Activated T-cell treated with anti-CD3 and anti-CD28 coated beads for 4 hours (primary cell): Measurements from ENCODE around the gene ABHD1.

ENCODE experiments used
- DNase-seq: peaks from one replicate; pipeline ENCODE4 v3.0.0-alpha.2; 2020

ABHD1 gene

DNA sequence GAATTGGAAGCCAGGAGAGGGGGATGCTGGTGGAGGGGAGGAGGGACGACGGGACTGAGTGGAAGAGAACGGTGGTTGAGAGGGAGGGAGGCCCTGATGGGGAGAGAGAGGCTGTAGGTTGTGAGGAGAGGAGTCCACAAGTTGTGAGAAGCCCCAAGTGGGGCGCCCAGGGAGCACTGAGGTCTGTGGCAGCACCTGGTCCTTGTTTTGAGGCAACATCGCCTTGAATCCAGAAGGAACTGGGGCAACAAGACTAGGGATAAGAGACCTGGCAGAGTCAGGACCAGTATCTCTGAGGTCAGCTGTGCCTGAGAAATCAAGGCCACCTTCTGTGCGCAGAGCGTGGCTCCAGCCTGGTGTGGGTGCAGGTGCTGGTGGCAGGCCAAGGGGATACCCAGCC lies 14.5 kb downstream of the ABHD1 start:
- DNase-seq: no peak

DNA sequence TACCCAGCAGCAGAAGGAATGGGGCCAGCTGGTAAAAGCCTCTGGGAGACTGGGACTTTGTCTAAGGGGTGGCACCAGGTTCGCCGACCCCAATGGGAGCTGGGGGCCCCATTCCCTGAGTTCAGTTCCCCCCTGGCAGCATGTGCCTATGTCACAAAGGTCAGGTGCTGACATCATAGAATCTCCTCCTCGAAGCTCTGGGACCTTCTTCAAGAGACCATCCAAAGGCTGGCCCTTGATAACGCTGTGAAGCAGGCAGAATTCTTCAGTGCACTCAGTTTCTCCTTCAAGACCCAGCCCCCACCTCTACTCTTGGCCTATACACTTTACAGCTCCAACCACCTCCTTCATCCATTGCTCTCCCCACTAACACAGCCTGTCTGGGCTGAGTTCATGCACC lies 15.7 kb downstream of the ABHD1 start, which contains the start of gene PRR30:
Gene PRR30, minus strand, starts transcription at position 101 of the 400 bp plus-strand sequence. CDS start 1,081 bp downstream, outside the sequence.
- no peak for DNase-seq

DNA sequence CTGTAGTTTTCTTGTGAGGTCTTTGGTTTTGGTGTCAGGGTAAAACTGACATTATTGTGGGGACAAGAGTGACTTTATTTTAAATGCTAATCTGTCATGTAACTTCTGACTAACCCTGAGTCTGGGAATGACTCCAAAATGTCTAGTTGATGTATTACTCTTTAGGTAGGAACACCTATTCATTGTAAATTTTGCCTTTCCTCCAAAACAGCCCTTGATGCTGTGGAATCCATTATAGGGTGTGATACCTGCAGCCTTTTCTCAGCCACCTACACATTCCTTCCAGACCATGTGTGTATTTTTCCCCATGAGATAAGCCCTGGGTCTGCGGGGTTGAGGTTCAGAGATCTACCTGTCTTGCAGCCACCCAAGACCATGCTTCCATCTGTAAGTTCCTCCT lies 19.7 kb downstream of the ABHD1 start:
- no peak for DNase-seq

DNA sequence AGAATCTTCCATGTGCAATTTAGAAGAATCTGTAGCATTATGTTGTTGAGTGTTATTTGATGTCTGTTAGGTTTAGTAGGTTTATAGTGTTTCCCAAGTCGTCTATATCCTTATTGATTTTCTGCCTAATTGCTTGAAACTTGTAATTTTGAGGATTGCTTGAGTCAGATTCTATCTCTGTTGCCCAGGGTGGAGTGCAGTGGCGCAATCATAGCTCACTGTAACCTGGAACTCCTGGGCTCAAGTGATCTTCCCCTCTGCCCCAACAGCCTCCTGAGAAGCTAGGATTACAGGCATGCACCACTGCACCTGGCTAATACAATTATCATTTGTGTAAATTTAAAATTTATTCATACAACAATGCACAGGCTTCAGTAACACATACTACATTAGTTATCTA lies 22.1 kb downstream of the ABHD1 start:
- no peak for DNase-seq

DNA sequence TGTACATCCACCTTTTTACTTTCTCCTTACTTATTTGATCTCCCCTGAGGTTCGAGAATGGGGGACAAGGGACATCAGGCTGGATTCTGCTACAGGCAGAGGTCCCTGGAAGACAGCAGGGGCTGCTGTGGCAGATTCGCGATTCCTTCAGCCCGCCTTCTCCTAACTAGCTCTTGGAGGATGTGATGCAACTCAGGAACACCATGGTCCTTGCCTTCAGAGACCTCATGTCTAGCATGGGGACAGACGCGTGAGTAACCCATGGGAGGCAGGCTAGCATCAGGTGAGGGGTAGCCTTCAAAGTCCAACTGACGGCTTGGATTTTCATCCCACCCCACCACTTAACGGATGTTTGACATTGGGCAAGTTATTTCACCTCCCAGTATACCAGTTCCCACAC lies 24.3 kb downstream of the ABHD1 start:
- DNase-seq: no peak

DNA sequence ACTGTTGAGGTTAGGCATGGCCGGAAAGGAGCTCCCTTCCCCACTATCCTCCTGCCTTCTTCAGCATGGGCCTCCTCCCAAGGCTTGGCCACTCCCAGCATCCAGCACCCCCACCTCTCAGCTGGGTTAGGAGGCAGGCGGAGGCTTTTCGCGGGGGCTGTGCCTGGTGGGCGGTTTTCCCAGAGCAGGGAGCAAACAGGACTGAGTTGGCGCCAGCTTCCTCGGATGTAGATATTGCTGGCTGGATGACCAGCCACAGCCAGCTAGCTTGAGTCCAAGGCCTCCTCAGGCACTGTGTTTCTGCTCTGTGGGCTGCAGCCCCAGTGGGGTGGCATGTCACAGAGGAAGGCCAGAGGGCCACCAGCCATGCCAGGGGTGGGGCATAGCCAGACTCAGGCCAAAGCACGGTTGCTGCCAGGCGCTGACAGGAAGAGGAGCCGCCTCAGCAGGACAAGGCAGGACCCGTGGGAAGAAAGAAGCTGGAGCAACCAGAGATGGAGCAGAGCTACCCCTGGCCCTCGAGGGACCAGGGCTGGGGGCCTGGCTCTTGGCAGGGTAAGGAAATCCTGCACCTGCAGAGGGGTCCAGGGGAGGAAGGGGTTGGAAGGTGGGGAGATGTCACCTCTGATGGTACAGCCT lies 25.3 kb downstream of the ABHD1 start, which contains the start of gene TCF23:
Gene TCF23, plus strand, starts transcription at position 204 of the 639 bp plus-strand sequence. Its CDS starts 130 bp downstream, at position 334.
- DNase-seq: no peak

DNA sequence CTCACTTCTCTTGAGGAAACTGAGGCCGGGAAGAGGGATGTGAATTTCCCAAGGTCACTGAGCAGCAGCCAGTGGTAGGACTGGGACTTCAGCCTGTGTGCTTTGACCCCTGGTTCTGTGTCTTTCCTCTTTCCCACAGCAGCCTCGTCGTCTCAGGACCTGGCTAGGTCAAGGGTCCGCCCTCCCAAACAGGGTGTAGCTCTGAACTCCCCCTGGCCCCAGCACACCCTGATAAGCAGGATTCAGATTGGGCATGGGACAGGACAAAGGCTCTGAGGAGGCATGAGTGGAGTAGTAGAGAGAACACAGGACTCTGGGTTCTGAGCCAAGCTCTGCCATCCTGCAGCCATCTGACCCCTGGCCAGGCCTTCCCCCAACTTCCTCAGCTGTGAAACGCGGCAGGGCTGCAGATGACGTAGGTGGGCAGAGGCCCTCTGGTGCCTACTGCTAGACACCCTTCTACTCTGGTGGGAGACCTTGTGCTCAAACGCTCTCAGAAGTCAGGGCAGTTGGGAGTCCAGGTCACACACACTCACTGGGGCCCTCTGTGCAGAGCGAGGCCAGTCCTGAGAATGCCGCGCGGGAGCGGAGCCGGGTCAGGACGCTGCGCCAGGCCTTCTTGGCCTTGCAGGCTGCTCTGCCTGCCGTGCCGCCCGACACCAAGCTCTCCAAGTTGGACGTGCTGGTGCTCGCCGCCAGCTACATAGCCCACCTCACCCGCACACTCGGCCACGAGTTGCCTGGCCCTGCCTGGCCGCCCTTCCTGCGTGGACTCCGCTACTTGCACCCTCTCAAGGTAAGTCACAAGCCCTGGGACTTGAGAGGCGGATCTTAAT lies 26.2 kb downstream of the ABHD1 start:
- no peak for DNase-seq

DNA sequence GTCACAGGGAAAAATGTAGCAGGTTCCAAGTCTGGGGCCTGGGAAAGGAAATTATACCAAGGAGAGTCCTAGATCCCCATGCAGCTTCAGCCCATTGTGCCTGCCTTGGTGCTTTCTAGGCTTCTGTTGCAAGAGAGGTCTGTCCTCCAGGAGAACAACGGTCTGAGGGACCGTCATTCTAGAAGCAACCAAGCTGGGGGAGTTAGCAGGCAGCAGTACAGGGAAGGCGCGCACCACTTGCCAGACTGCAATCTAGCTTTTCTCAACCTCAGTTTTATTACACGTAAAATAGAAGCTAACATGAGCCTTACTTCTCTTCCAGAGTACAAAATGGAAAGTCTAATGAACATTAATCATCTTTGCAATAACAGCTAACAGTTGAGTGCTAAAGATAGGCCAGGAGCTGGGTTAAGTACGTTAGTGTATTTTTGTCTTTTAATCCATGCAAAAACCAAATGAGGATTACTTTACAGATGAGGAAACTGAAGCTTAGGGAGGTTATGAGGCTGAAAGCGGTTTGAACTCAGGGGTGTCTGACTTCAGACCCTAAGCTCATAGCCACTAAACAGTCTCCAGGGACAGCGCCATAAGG lies 27.1 kb downstream of the ABHD1 start:
- no peak for DNase-seq

DNA sequence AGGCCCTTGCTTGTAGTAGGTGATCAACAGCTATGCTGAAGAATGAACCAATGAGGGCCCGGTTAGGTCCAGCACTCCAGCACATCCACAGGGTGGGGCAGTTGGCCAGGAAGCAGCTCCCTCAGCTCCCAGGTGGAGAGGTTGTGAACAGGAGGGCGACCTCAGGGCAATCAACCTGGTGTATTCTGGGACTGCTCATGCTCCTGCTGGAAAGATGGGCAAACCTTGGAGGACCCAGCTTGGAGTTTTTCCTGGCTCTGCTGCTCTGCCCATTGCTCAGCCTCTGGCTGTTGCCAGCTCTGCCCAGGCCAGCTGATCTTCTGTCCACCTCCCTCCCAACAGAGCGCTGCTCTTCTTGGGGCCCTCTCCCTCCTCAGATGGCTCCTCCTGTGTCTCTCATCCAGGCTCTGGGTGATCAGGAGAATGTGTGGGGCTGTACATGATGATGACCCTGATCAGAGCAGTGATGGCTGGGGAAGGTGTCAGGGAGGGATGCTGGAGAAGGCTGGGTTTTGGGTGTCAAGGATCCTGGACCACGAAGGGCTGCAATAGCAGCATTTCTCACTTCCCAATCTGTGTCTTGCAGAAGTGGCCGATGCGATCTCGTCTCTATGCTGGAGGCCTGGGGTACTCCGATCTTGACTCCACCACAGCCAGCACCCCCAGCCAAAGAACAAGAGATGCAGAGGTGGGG lies 28.6 kb downstream of the ABHD1 start:
- no peak for DNase-seq

DNA sequence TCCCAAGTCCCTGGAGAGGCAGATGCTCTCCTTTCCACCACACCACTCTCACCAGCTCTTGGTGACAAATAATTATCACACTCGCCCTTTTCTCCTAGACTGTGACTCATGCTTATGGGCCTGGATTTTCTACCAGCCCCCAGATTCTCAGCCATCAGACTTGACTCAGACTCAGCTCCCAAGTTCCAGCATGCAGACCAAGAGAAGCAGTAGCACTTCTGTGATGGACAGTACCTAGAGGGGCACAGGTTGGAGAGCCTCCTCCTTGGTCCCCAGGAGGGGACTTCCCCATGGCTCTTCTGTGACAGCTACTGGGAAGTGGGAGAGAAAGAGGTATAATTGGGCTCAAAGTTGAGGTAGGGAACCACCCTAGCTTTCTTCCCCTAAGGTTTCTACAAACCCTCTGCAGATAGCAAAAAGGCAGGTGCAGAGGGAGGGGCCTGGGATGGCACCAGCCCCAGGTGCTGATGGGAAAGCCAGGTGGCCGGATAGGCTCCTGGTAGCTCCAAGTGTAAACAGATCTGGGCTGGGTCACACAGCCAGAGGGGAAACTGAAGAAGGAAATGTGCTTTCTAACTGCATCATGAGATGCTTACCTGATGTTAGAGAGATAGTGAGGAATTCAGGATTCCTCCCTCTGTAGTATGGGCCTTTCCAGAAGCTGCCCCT lies 29.3 kb downstream of the ABHD1 start:
- no peak for DNase-seq

DNA sequence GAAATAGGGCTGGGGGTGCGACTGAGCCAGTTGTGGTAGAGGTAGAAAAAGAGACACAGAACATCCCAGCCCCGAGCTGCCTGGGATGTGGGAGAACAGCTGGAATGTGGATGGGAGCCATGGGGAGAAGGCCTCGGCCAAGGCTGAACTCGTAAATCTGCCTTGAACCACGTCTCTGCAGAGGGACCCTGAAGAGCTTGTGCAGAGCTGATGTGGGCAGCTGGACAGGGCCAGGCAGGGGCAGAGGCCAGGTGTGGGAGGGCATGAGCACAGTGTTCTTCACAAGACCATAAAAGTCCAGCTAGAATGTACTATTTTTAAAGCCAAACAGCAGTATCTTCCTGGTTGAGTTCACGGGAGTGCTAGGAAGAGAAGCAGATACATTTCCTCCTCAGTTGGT lies 30.9 kb downstream of the ABHD1 start:
- DNase-seq: no peak

DNA sequence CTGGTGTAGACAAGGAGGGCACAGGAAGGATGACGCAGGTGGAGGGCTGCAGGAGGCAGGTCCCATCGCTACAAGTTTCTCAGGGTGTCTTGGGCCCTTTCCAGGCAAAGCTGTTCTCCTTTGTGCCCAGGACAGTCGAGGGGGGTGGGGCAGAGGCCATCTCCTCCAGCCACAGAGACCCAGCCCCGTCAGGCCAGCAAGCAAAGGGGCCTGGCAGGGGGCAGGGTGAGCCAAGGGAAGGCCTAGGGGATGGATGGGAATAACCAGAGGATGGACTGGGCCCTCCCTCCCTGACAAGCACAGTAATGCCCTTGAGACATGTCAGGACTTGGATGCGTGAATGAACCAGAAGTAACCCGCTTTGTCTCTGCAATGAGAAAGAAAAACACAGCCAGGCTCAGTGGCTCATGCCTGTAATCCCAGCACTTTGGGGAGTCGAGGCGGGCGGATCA lies 31.5 kb downstream of the ABHD1 start:
- no peak for DNase-seq

DNA sequence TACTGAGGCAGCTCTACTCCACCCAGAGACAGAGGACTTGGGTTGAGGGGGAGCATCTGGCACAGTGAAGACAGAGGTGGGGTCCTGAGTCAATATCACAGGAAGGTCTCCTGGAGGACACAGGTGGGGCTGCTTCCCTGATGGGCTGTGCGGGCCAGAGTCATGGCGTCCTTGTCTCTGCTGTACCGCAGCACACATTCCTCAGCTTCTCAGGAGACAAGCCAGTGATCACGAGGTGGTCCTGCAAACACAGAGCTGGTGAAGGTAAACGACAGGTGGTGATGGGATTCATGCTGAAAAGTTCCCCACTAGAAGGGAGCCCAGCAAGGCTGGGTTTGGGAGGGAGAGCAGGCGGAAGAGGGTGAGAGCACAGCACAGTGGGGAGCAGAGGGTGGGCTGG lies 34.9 kb downstream of the ABHD1 start:
- no peak for DNase-seq

DNA sequence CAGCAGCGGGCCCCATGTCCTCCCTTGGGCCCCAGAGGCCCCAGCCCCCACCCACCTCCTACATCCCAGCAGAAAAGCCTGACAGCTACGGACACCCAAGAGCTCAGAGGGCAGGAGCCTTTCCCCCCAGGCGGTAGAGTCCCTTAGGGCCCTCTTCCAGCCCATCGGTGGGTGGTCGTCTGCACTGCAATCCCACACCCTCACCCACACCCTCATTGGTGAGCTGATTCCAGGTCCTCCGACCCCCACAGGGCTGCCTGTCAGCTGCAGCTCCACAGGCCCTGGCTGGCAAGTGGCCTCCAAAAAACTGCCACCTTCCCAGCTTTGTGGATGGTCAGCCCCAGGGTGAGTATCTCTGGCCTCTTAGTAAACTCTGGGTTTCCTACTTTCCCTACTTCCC lies 35.7 kb downstream of the ABHD1 start:
- DNase-seq: no peak

DNA sequence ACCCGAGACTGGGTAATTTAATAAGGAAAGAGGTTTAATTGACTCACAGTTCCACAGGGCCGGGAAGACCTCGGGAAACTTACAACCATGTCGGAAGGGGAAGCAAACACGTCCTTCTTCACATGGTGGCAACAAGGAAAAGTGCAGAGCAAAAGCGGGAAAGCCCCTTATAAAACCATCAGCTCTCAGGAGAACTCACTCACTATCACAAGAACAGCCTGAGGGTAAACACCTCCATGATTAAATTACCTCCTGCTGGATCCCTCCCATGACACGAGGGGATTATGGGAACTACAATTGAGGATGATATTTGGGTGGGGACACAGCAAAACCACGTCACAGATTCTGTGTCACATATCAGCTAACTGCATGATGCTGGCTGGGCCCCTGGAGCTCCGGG lies 36.6 kb downstream of the ABHD1 start:
- DNase-seq: no peak

DNA sequence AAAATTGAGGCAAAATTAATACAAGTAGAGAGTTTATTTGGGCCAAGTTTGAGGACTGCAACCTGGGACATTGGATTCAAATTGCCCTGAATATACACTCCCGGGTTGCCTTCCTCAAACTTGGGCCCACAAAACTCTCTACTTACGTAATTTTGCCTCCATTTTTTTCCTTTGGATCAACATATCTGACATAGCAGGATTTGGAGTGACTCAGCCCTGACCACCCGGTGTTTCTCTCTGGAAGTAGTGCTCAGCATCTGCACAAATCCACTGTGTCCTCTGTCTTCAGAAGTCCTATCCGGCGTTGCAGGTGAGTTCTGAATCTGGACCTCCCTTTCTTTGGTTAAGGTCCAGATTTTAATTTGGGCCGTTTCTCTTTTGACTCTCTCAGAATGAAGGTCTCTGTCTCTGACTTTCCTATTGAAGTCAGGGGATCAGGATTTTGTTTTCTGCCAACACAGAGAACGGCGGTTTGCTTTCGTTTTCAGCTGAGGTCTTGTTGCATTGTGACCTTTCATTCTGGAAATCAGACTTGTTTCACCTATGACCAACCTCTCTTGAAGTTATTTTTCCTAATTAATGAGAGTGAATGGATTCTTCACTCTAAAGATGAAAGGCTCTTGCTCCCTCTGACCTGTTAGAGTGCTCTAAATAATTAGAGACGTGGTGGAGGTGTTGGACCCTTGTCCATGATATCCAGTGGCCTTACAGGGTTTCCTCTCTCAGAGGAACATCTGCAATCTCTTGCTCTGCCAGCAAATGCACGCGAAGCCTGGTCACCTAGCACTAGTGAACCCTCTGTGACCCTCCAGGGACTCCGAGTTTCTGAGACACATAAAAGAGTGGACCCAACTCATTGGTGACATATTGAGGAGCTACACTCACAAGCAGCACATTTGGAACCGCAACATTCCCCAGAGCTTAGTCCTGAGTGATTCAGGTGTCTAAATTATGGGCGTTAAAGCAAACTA lies 38.8 kb downstream of the ABHD1 start:
- no peak for DNase-seq

DNA sequence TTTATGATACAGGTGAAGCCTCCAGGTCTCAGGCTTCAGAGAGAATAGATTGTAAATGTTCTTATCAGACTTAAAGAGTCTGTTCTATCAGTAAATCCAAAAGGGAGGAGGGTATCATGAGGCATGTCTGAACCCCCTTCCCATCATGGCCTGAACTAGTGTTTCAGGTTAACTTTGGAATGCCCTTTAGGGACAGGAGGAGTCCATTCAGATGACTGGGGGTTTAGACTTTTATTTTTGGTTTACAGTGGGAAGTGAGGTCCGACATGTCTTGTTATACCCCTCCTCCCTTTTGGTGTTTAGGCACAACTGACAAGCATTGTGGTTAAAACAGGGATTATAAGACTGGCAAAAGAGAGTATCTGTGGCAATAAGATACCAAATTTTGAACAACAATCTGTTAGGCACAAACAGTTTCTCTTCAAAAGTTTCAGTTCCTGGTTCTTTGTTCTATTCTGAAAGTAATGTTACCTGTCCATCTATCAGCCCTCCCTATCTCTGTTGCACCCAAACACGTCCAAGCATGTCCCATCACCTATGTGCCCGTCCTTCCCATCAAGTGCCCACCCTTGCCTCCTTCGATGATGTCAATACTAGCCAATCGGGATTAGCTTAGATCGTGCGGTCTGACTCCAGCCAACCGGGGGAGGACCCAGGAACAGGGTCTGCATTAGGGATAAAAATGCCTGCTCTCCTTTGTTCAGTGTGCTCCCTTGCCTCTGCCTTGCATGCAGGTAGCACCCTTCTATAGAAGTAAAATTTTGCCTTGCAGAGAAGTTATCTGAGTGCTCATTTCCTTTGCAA lies 41.5 kb downstream of the ABHD1 start:
- DNase-seq: no peak

DNA sequence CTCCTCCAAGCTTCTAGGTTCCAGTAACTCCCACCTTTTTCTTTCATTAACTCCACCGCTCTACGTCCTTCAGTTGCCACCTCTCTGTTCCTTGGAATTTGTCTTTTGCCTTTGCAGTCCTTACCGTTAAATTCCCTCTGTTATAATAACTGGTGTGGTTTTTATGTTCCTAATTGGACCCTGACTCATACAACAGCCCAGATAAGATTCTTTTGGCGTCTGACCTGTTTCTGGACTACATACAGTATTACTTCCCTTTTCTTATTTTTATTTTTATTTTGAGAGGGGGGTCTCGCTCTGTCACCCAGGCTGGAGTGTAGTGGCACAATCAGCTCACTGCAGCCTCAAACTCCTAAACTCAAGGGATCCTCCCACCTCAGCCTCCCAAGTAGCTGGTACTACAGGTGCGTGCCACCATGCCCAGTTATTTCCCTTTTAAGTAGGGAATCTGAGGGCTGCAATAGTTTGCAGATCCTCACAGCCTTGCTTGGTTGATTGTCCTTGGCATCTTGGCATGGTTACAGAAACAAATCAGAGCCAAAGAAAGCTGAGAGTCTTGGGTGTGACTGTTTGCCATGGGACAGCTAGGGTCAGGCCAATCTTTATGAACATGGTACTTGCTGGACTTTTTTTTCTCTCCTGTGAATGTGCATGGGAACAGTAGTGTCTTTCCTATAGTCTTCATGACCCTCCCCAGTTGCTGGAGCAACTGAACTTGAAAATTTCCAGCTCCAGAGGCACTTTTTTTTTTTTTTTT lies 47.1 kb downstream of the ABHD1 start:
- DNase-seq: no peak

DNA sequence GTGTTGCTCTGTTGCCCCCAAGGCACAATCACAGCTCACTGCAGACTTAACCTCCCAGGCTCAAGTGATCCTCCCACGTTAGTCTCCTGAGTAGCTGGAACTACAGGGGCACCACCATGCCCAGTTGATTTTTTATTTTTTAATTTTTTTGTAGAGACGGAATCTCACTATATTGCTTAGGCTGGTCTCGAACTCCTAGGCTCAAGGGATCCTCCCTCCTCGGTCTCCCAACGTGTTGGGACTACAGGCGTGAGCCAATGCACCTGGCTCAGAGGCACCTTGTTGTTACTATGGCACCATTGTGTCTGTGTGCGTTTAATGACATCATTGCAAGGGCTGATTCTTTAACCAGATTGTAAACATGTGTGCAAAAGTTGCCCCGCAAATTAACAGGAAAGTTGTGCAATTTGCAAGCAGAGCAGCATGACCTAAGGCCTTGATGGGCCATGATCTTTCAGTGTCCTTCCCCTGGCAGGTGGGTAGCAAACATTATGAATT lies 47.8 kb downstream of the ABHD1 start:
- DNase-seq: no peak

DNA sequence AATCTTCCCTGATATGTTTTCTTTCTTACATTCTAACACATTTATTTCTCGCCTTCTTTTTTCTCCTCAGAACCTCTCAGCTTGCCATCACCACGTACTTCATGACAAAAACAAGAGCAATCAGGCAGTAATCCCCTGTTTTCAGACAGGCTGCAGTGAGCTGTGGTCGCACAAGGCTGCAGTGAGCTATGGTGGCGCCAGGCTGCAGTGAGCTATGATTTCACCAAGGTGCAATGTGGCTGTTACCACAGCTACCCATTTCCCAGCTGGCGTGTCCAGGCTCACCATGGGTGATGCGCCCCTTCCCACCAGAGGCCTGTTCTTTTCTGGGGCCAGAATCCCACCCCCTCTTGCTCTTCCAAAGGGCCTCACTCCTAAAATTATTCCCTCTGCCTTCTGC lies 51.0 kb downstream of the ABHD1 start:
- DNase-seq: no peak
